ENCODE results near the gene STXBP4.

STXBP4 gene

GRCh38 chr17:55122114-55122513, 153.5 kb downstream of the STXBP4 start:
- no peak for DNase-seq (ENCODE audit: low spot score)

GRCh38 chr17:55124730-55125360, 156.3 kb downstream of the STXBP4 start:
- DNase-seq (ENCODE audit: low spot score), result no peak

GRCh38 chr17:55133583-55133982, 165.0 kb downstream of the STXBP4 start:
- no peak for DNase-seq (ENCODE audit: low spot score)

GRCh38 chr17:55134486-55135157, 166.1 kb downstream of the STXBP4 start:
- DNase-seq (ENCODE audit: low spot score), result no peak

GRCh38 chr17:55140809-55141208, 172.2 kb downstream of the STXBP4 start:
- no peak for DNase-seq (ENCODE audit: low spot score)

GRCh38 chr17:55144518-55144917, 176.0 kb downstream of the STXBP4 start:
- DNase-seq (ENCODE audit: low spot score), result no peak

- no peak for DNase-seq (ENCODE audit: low spot score)
Measured at GRCh38 chr17:55149485-55149884, 180.9 kb downstream of the STXBP4 start.

DNA sequence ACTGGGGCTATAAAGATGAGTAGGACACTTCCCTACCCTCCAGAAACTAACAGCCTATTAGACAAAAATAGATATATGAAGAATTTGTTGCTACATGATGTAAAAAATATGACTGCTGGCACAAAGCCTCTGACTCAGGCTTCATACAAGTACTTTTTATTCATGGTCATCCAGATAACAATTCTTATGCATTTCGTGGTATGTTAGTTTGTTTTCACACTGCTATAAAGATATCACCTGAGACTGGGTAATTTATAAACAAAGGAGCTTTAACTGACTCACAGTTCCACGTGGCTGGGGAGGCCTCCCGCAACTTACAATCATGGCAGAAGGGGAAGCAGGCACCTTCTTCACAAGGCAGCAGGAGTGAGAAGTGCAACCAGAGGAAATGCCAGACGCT, 183.7 kb downstream of the STXBP4 start:
- no peak for DNase-seq (ENCODE audit: low spot score)

- DNase-seq (ENCODE audit: low spot score), result no peak
Measured at GRCh38 chr17:55154101-55154500, 185.5 kb downstream of the STXBP4 start.

GRCh38 chr17:55155856-55156560, 187.4 kb downstream of the STXBP4 start:
- DNase-seq (ENCODE audit: low spot score), result no peak

DNA sequence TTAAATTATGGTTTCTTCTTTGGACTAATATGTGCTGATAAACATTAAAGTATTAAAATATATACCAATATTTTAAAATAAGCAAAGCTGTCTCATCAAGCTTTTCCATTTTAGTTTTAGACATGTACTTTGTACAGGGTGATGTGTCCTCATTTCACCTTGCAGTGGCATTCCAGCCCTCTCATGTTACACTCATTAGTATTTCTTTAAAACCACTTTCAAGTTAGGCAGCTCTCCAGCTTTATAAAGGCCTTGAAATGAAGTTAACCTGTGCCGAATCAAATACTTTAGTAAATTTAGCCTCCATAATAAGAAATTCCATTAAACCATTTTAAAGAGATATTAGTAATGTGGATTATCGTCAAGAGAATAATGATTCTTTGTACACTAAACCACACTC, 188.6 kb downstream of the STXBP4 start:
- DNase-seq (ENCODE audit: low spot score), result no peak

- DNase-seq (ENCODE audit: low spot score), result no peak
Measured at GRCh38 chr17:55158439-55158838, 189.9 kb downstream of the STXBP4 start.

DNA sequence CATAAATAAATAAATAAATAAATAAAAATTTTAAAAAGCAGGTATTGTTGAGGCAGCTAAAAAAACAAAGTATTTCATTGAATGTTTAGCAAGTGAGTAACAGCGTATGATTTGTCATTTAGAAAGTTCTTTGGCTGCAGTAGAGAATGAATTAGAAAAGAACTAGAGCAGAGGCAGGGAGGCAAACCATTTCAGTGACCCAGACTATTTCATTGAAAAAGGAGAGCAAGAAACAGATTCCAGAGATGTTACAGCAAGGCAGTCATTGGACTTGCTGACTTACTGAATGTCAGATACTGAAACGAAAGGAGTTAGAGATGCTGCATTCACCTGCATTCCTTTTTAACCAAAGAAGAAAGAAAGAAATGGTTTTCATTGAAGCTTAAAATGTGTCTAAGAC, 190.7 kb downstream of the STXBP4 start:
- no peak for DNase-seq (ENCODE audit: low spot score)

- DNase-seq (ENCODE audit: low spot score), result no peak
Measured at GRCh38 chr17:55160501-55160900, 191.9 kb downstream of the STXBP4 start.

DNA sequence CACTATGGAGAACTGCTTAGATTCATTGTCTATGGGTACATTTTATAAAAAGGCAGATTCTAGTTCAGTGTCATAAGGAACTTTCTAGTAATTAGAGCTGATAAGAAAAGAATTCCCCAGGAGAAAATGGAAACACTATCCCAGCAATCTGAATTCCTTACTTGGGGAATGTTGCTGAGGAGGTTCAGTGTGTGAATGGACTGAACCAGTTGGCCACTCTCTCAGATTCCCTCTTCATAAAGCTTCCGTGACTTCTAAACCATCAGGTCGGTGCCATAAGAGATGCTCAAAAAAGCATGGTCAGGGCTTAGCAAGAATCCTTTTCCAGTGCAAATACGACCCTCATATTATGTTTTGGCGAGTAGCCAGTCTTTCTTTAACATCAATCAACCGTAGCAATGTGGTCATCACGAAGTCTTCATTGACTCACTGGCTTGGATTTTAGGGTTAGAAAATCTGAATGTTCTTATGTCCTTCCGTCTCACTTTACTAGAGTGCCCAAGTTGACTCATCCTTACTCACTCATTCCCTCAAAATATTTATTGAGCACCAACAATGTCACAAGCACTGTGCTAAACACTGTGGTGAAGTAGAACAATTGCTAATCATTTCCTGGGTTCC, 193.5 kb downstream of the STXBP4 start:
- DNase-seq (ENCODE audit: low spot score), result no peak

DNA sequence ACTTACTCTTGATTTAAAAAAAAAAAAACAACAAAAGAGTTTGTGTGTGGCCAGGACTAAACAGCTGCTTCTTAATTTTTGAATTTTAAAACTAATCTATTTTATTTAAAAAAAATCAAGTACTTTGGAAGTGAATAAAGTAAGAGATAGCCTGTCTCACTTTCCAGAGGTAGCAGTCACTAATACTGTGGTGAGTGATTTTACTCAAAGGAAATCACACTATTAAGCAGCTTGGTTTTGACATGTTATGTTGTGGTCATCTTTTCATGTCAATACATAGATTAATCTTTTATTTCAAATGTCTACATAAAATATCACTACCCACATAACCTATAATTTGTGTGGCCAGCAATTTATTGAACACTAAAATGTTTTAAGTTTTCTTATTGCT, 194.0 kb downstream of the STXBP4 start:
- DNase-seq (ENCODE audit: low spot score), result no peak

DNA sequence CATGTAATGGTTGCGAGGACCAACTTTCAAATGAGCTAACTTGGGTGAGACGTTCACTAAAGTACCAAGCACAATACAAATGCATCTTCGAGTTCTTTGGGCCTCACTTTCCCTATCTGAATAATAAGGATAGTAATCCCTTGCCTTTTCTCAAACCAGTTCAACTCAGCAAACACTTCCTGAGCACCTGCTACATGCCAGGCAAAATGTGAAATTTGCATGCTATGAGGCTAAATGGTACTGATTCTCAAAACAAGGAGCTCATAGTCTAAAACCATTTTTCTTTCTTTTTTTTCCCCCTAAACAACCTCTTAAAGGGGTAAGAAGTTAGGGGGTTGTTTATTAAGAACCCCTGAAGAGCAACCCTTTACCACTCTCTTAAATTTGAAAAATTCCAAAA, 194.8 kb downstream of the STXBP4 start:
- no peak for DNase-seq (ENCODE audit: low spot score)

DNA sequence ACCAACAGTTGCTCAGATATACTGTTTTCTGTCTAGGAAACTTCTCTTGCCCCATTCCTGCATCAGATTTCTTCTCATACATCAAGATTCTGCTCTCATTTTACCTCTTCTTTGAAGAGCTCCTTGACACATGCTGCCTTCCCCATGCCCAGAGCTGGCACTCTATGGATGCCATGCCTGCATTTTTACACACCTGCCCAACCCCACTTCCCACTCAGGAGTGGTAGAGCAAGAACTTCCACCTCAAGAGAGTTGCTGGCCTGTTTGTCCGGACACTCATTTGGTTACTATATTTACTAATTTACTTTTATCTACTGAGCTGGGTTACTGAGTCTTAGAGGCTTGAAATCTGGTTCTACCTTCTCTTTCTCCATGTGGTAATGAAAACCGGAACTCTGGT, 197.9 kb downstream of the STXBP4 start:
- DNase-seq (ENCODE audit: low spot score), result no peak

GRCh38 chr17:55167024-55167725, 198.6 kb downstream of the STXBP4 start:
- no peak for DNase-seq (ENCODE audit: low spot score)

- no peak for DNase-seq (ENCODE audit: low spot score)
Measured at GRCh38 chr17:55168958-55169687, 200.6 kb downstream of the STXBP4 start.

- no peak for DNase-seq (ENCODE audit: low spot score)
Measured at GRCh38 chr17:55171634-55172328, 203.2 kb downstream of the STXBP4 start.
